Occipital lobe (tissue), 2 donors: ENCODE measurements around the gene RPS6KC1. TPM values are rescaled to one million over a fixed set of nuclear protein-coding genes. Genes with fewer than 3 reads are reported as not detected.
"Not testable (repeated sequence)": the region's sequence is repeated elsewhere in the genome, so short reads cannot be mapped to it uniquely, and the experiment has no call there.

Source experiments
- DNase-seq: peaks from one replicate; lab custom pipeline; 2025; lab: John Stamatoyannopoulos, UW
- total RNA-seq: library from RNA; depleted of rRNA; stranded (reverse); fragments of >200 nt; gene quantifications from one replicate; pipeline ENCODE4 v1.2.3, GENCODE V29; 2014

Gene RPS6KC1
- total RNA-seq, 1 donor from 2014 or later = 85.6 TPM

DNA sequence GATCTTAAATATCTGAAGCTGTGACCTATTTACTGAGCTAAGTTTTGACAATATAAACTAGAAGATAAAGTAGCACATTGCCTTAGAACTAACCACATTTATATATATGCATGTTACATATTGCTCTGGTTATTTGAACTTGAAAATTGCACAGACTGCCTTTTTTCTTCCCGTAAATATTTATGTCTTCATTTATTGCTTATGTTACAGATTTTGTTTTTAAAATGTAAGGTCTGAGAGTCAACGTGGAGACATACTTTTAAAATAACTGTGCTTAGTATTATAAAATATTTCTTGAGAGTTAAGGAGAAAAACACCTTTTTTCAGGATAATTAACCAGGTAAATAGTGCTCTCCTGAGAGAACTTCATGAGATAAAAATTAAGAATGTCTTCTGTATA, 3.1 kb downstream of the RPS6KC1 start:
- DNase-seq = no peak

GRCh38 chr1:213054733-213055591, 3.9 kb downstream of the RPS6KC1 start:
- DNase-seq = no peak

- no peak for DNase-seq
These were observed 4.7 kb downstream of the RPS6KC1 start for GRCh38 chr1:213055767-213056166.

DNA sequence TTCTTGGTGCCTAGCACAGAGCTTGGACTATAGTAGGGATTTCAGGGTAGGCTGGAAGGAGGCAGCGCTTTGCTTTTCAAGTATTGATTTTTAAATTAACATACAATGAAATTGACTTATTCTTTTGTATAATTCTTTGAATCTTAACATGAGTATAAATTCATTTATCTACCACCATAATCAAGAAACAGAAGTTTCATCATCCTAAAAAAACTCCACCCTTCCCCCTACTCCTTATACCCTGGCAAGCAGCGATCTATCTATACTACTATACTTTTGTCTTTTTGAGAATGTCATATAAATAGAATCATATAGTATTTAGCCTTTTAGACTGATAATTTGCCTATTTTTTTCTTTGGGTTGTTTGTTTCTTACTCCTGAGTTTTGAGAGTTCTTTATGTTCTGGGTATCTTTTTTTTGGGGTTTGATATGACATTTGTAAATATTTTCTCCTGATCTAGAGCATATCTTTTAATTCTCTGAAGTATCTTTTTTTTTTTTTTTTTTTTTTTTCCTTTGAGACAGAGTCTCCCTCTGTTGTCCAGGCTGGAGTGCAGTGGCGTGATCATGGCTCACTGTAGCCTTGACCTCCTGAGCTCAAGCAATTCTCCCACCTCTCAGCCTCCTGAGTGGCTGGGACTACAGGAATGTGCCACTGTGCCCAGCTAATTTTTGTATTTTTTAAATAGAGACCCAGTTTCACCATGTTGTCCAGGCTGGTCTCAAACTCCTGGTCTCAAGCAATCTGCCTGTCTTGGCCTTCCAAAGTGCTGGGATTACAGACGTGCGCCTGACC, 6.4 kb downstream of the RPS6KC1 start:
- DNase-seq = no peak

GRCh38 chr1:213060836-213061235, 9.8 kb downstream of the RPS6KC1 start:
- no peak for DNase-seq

GRCh38 chr1:213061263-213061662, 10.2 kb downstream of the RPS6KC1 start:
- DNase-seq = no peak

- DNase-seq = no peak
These were observed 14.8 kb downstream of the RPS6KC1 start for GRCh38 chr1:213065800-213066199.

GRCh38 chr1:213066363-213066762, 15.3 kb downstream of the RPS6KC1 start:
- DNase-seq = no peak

DNA sequence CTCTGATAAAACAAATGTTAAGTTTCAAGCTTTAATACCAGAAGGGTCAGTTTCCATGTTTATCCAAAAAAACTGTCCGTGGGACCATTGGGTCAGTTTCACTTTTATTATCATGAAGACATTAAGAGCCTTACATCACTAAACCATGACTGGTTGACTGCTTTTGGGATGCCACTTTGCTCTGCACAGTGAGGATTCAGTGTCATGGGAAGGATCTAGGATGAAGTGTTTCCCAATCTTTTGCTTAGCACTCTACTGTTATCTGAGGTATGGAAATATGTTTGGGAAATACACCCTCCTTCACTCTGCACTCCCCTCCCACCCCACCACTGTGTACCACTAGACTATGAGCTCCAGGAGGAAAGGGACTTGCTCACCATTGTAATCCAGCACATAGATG, 16.3 kb downstream of the RPS6KC1 start:
- DNase-seq = no peak

GRCh38 chr1:213070406-213070805, 19.4 kb downstream of the RPS6KC1 start:
- DNase-seq = no peak

DNA sequence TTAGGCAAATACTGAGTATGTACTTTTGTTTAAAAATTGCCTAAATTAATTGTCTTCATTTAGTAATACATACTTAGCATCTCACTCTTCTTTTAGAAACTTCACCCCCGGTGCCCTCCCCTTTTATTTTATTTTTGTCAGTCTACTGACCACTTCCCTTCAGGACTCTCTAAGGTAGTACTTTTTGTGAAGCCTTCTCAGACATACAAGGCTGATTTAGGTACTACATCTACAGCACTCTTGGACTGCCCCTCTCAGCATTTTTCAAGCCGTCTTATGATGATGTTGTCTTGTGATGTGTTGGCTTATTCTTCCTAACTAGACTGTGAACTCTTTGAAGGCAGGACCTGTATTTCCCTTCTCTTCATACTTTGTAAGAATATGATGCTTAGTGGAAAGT, 24.7 kb downstream of the RPS6KC1 start:
- no peak for DNase-seq

DNA sequence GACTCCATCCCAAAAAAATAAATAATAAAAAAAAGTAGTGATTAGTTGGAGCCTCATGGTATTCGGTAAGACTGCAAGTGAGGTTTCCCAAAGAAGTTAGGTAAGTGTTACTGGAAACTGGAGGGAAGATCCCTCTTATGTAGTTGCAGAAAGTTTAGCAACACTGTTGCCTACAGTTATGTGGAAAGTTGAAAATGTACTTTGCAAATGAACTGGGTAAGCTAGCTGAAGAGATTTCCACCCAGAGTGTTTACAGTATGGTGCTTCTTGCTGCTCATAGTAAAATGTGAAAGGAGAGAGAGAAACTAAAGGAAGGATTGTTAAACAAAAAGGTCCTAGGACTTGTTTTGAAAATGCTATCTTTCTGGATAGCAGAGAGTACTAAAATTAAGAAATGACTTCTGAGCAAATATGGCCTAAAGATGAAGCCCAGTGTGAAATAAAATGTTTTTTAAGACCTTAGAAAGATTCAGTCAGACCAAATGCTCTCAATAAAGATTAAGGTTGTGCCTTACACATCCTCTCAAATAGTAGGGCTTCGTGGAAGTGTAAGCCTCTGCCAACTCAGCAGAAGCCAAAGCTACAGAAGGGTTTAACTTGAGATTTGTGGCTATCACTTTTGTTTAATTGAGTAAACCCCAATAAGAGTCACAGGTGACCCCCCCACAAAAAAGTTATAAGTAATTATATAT, 31.5 kb downstream of the RPS6KC1 start:
- no peak for DNase-seq

GRCh38 chr1:213083112-213083445, 32.0 kb downstream of the RPS6KC1 start:
- no peak for DNase-seq

DNA sequence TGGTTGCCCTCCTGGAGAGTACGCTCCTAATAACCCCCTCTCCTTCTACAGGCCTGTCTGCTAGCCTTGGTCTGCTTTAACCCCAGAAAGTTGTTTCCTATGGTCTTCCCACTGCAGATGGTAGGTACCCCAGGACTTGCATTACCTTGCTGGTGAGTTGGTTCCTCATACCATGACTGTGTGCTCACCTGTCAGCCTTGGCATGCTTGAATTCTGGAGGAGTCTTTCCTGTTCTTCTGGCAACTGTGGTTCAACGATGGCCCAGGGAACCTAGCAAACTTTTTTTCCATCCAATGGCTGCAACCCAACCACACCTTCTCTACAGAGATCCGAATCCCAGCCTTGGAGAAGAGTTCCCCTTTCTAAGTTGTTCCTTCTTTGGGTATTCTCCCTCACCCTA, 36.9 kb downstream of the RPS6KC1 start:
- no peak for DNase-seq

GRCh38 chr1:213089924-213090677, 39.1 kb downstream of the RPS6KC1 start:
- no peak for DNase-seq

DNA sequence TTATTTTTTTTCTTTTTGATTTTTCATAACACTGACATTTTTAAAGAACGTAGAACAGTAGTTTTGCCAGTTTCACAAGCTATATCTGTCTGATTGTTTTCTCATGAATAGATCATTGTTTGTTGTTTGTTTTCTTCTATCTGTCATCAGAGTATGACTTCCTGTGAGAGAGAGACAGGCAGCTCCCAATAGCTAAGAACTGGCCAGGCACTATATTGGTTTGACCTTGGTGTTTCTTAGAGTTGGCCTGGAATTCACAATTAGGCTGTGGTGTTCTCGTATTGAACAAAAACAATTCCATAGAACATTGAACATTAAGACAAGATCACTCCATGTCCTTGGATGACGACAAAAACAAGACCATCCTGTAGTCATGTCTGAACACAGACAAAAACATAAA, 43.4 kb downstream of the RPS6KC1 start:
- DNase-seq = no peak

DNA sequence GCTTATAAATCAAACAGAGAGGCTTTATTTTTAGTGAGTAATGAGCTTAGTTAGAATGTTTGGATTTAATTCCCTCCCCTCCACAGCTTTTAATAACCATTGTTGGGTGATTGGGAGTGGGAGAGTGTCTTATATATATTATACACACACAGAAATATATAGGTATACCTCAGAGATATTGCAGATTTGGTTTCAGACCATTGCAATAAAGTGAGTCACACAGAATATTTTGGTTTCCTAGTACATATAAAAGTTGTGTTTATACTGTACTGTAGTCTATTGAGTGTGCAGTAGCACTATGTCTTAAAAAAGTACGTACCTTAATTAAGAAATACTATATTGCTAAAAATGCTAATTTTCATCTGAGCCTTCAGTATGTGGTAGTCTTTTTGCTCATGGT, 44.4 kb downstream of the RPS6KC1 start:
- DNase-seq = no peak

GRCh38 chr1:213099682-213100399, 48.8 kb downstream of the RPS6KC1 start:
- DNase-seq = no peak

DNA sequence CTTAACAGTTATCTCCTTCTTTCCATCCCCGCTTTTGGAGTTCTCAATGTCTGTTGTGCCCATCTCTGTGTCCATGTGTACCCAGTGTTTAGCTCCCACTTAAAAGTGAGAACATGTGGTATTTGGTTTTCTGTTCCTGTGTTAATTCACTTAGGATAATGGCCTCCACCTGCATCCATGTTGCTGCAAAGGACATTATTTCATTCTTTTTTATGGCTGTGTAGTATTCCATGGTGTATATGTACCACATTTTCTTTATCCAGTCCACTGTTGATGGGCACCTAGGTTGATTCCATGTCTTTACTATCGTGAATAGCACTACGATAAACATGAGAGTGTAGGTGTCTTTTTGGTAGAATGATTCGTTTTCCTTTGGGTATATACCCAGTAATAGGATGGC, 49.5 kb downstream of the RPS6KC1 start:
- not testable (repeated sequence) for DNase-seq

- DNase-seq = no peak
These were observed 52.6 kb downstream of the RPS6KC1 start for GRCh38 chr1:213103377-213104306.
